Caco-2 (cell line): Measurements from ENCODE around the gene SIRT2. TPM values are rescaled to one million over a fixed set of nuclear protein-coding genes. Genes with fewer than 3 reads are reported as not detected.

Experiments
- BruUV-seq: library from RNA; stranded (reverse); fragments of 400-500 nt; replicated peaks from 2 replicates; lab custom pipeline; 2021; lab: Mats Ljungman, UMichigan
- CTCF ChIA-PET: fragments of 300-600 bp; sonication (Branson Sonifier 250); formaldehyde crosslinking; loops from one replicate; lab custom pipeline; 2022; ENCODE audit warnings: antibody characterized with exemption; lab: Charles Lee
- POLR2A ChIA-PET: fragments of 300-600 bp; sonication (Branson Sonifier 250); formaldehyde crosslinking; loops from one replicate; lab custom pipeline; 2022; ENCODE audit warnings: antibody characterized with exemption; lab: Charles Lee
- DNase-seq, 2 experiments: peaks; one replicate each; pipeline versions ENCODE4 v3.0.0 to v3.0.0-alpha.2; 2020 to 2022
- H3K27me3 ChIP-seq: replicated peaks from 2 replicates; pipeline ENCODE4 v1.6.0; 2011; ENCODE audit warnings: low read length; ENCODE audit not compliant: control insufficient read depth, insufficient read depth
- H3K36me3 ChIP-seq: 2 replicates; pipeline ENCODE4 v1.5.1; 2011; ENCODE audit warnings: low read length; ENCODE audit not compliant: control insufficient read depth, insufficient read depth
- H3K4me1 ChIP-seq: fragments of 250-450 bp; sonication (Bioruptor Pico); 2 replicates; pipeline ENCODE4 v1.5.1; 2020; ENCODE audit warnings: mild to moderate bottlenecking
- H3K4me3 ChIP-seq: 2 replicates; pipeline ENCODE4 v1.5.1; 2011; ENCODE audit warnings: low read depth, mild to moderate bottlenecking, control low read depth, low read length
- H3K9me3 ChIP-seq: fragments of 250-450 bp; sonication (Bioruptor Pico); 2 replicates; pipeline ENCODE4 v1.5.1; 2020; ENCODE audit warnings: mild to moderate bottlenecking, moderate library complexity
- H3K27ac Mint-ChIP-seq: one replicate; pipeline ENCODE4 v1.8.0; 2022; ENCODE audit warnings: mixed read lengths; ENCODE audit not compliant: unreplicated experiment
- H3K27me3 Mint-ChIP-seq: one replicate; pipeline ENCODE4 v1.8.0; 2022; ENCODE audit warnings: mixed read lengths; ENCODE audit not compliant: insufficient read depth, unreplicated experiment
- H3K36me3 Mint-ChIP-seq: one replicate; pipeline ENCODE4 v1.8.0; 2022; ENCODE audit warnings: mild to moderate bottlenecking, mixed read lengths; ENCODE audit not compliant: insufficient read depth, unreplicated experiment
- H3K4me1 Mint-ChIP-seq: one replicate; pipeline ENCODE4 v1.8.0; 2022; ENCODE audit warnings: low read depth, mixed read lengths; ENCODE audit not compliant: unreplicated experiment
- H3K4me3 Mint-ChIP-seq: one replicate; pipeline ENCODE4 v1.8.0; 2022; ENCODE audit warnings: mild to moderate bottlenecking, moderate library complexity, mixed read lengths; ENCODE audit not compliant: unreplicated experiment
- H3K9me3 Mint-ChIP-seq: one replicate; pipeline ENCODE4 v1.8.0; 2022; ENCODE audit warnings: mixed read lengths; ENCODE audit not compliant: unreplicated experiment
- intact Hi-C: fragments of 100-400 bp; cut with micrococcal nuclease; formaldehyde crosslinking; loops from one replicate; pipeline ENCODE4 v1.10.0; 2022; ENCODE audit not compliant: unreplicated experiment
- total RNA-seq: library from RNA; stranded (reverse); gene quantifications from 2 replicates; pipeline ENCODE4 v1.2.3, GENCODE V29; 2022
- TF ChIP-seq, protein P1 (sequence below), 2 experiments: fragments of 200-600 bp in 1 of 2; IDR thresholded peaks; 1 replicate in 1 of 2; 2 replicates in 1 of 2; pipeline versions ENCODE4 v1.5.1 to v1.8.0; 2011 to 2022; ENCODE audit warnings: antibody characterized with exemption in 1 of 2, control low read depth in 1 of 2, inconsistent platforms in 1 of 2, low read depth in 1 of 2, low read length in 1 of 2, mild to moderate bottlenecking in 1 of 2, moderate library complexity in 1 of 2; ENCODE audit not compliant: insufficient read depth in 1 of 2, severe bottlenecking in 1 of 2, unreplicated experiment in 1 of 2

SIRT2 gene
- total RNA-seq, 1 experiment from 2014 or later, result 33.3 TPM

DNA sequence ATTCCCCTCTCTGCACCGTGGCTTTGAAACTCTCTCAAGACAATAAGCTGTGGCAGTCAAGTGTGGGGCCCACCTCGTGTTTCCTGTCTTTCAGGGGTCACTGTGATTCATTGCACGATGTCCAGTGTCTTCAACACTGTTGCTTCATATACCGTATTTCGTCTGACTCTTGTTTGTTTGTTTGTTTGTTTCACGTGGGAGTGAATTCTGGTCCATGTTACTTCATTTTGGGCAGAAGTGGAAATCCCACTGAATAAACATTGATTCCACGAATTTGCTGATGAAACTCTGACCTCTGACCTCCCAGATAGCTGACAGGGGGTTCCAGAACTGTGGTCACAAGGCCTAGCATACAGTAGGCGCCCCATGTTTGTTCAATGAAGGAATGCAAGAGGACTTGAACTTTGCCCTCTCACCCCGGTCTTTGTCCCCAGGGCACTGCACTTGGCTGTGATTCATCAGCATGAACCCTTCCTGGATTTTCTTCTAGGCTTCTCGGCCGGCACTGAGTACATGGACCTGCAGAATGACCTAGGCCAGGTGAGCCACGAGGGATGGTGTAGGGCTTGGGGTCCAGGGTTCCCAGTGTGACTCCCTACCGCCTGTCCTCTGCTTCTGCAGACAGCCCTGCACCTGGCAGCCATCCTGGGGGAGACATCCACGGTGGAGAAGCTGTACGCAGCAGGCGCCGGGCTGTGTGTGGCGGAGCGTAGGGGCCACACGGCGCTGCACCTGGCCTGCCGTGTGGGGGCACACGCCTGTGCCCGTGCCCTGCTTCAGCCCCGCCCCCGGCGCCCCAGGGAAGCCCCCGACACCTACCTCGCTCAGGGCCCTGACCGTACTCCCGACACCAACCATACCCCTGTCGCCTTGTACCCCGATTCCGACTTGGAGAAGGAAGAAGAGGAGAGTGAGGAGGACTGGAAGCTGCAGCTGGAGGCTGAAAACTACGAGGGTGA is 5.4 kb upstream of the SIRT2 start:
- ChIA-PET POLR2A (no interaction called here), CTCF (no interaction called here)
- DNase-seq, result peak; percentile 42 to 63
- intact Hi-C loops, result no loop called here
- no peaks in the 10 kb centered on the region; the same call in 1 of the 2 replicates for H3K9me3 ChIP-seq
- peaks cover 3% of the 10 kb centered on the region; the same call in 1 of the 2 replicates for H3K36me3 ChIP-seq
- no TSS peak for BruUV-seq
- H3K27me3 ChIP-seq, result no peaks in the 10 kb centered on the region
- TF ChIP-seq, protein P1, sequence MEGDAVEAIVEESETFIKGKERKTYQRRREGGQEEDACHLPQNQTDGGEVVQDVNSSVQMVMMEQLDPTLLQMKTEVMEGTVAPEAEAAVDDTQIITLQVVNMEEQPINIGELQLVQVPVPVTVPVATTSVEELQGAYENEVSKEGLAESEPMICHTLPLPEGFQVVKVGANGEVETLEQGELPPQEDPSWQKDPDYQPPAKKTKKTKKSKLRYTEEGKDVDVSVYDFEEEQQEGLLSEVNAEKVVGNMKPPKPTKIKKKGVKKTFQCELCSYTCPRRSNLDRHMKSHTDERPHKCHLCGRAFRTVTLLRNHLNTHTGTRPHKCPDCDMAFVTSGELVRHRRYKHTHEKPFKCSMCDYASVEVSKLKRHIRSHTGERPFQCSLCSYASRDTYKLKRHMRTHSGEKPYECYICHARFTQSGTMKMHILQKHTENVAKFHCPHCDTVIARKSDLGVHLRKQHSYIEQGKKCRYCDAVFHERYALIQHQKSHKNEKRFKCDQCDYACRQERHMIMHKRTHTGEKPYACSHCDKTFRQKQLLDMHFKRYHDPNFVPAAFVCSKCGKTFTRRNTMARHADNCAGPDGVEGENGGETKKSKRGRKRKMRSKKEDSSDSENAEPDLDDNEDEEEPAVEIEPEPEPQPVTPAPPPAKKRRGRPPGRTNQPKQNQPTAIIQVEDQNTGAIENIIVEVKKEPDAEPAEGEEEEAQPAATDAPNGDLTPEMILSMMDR (IDR thresholded peaks at IDR 0.05; ENCODE audit: insufficient read depth in 1 of 2, low read depth in 1 of 2, low read length in 1 of 2, severe bottlenecking in 1 of 2, unreplicated experiment in 1 of 2), result no peak
- no peaks in the 10 kb centered on the region for H3K27me3 Mint-ChIP-seq
- H3K4me1 ChIP-seq, result peaks cover 18% of the 10 kb centered on the region
- H3K4me3 Mint-ChIP-seq, result no peak overlapping the region
- H3K9me3 Mint-ChIP-seq, result no peaks in the 10 kb centered on the region
- peaks cover 37% of the 10 kb centered on the region for H3K36me3 Mint-ChIP-seq
- H3K4me1 Mint-ChIP-seq, result peaks cover 14% of the 10 kb centered on the region
- no peak overlapping the region for H3K4me3 ChIP-seq
- H3K27ac Mint-ChIP-seq, result peak overlapping the region; percentile 9

DNA sequence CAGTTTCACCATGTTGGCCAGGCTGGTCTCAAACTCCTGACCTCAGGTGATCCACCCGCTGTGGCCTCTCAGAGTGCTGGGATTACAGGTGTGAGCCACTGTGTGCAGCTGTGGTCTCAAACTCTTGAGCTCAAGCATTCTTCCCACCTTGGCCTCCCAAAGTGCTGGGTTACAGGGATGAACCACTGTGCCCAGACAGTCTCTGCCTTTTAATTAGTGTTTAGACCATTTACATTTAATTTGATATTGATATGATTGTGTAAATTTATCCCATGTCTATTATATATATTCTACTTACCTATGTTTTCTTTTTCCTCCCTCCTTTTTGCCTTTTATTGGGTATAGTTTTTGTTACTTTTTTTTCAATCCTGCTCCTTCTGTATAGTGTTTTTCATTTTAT is 2.3 kb upstream of the SIRT2 start:
- no peaks in the 10 kb centered on the region for H3K9me3 Mint-ChIP-seq
- peaks cover 51% of the 10 kb centered on the region for H3K36me3 Mint-ChIP-seq
- H3K27me3 Mint-ChIP-seq, result no peaks in the 10 kb centered on the region
- peak overlapping the region; percentile 75 for H3K4me3 Mint-ChIP-seq
- Histone ChIP-seq H3K4me3 (no peak overlapping the region; the same call in 1 of the 2 replicates), H3K36me3 (0 out of 2 replicates have a peak, but pooled peaks cover 2% of the 10 kb centered on the region), H3K4me1 (peaks cover 25% of the 10 kb centered on the region), H3K27me3 (no peaks in the 10 kb centered on the region), H3K9me3 (no peaks in the 10 kb centered on the region)
- H3K27ac Mint-ChIP-seq, result peak overlapping the region; percentile 57
- no TSS peak for BruUV-seq
- H3K4me1 Mint-ChIP-seq, result peaks cover 24% of the 10 kb centered on the region
- ChIA-PET CTCF (no interaction called here), POLR2A (no interaction called here)
- intact Hi-C loops, result no loop called here
- TF ChIP-seq, protein P1 (IDR thresholded peaks at IDR 0.05; ENCODE audit: insufficient read depth in 1 of 2, low read depth in 1 of 2, low read length in 1 of 2, severe bottlenecking in 1 of 2, unreplicated experiment in 1 of 2), result no peak
- no peak for DNase-seq

DNA sequence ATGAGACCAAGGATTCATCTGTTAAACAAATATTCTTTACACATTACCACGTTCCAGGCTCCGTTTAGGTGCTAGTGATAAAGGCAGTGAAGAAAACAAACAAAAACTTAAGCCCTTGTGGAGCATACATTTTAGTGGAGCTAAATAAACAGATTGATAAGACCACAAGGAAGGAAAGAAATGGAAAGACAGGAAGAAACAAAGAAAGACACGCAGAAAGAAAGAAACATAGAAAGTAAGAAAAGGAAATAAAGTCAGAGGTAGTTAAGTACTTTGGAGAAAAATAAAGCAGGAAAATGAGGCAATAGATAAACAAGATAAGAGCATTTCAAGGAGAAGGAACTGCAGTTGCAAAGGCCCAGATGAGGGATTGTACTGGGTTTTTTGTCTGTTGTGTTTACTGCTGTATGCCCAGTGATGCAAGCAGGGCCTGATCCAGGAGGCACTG is 1.3 kb upstream of the SIRT2 start:
- no TSS peak for BruUV-seq
- peaks cover 24% of the 10 kb centered on the region for H3K4me1 Mint-ChIP-seq
- Histone ChIP-seq H3K4me3 (peak overlapping the region; percentile 82), H3K4me1 (peaks cover 25% of the 10 kb centered on the region), H3K36me3 (0 out of 2 replicates have a peak, but pooled peaks cover under 1% of the 10 kb centered on the region), H3K9me3 (no peaks in the 10 kb centered on the region), H3K27me3 (no peaks in the 10 kb centered on the region)
- POLR2A ChIA-PET, result interaction anchor here (0.6 to 1.9 kb wide), 7 partner anchors 30 to 535 kb away, joined by 3 to 27 read pairs (median 12); partner anchors contain the start of genes ECH1, HNRNPL, MRPS12 and RPS16
- peaks cover 49% of the 10 kb centered on the region for H3K36me3 Mint-ChIP-seq
- peak overlapping the region; percentile 69 for H3K27ac Mint-ChIP-seq
- no peaks in the 10 kb centered on the region for H3K27me3 Mint-ChIP-seq
- no peaks in the 10 kb centered on the region for H3K9me3 Mint-ChIP-seq
- peak overlapping the region; percentile 75 for H3K4me3 Mint-ChIP-seq
- DNase-seq, result no peak
- TF ChIP-seq, protein P1 (IDR thresholded peaks at IDR 0.05; ENCODE audit: insufficient read depth in 1 of 2, low read depth in 1 of 2, low read length in 1 of 2, severe bottlenecking in 1 of 2, unreplicated experiment in 1 of 2), result no peak
- intact Hi-C loops, result no loop called here
- CTCF ChIA-PET, result interaction anchor here (0.9 to 1.9 kb wide), 3 partner anchors 13 to 498 kb away, joined by 5 to 24 read pairs (median 6); partner anchors contain the start of genes FAM98C, MRPS12 and SARS2
